GM06990 (cell line): ENCODE measurements around the gene MED7.

Source experiments
- DNase-seq: peaks from one replicate; pipeline ENCODE4 v3.0.0-alpha.2; 2011; ENCODE audit not compliant: insufficient read length; ENCODE audit errors: extremely low read depth
- H3K27me3 ChIP-seq: replicated peaks from 2 replicates; pipeline ENCODE4 v1.6.0; 2011; ENCODE audit warnings: low read length; ENCODE audit not compliant: control insufficient read depth, insufficient read depth
- H3K36me3 ChIP-seq: 2 replicates; pipeline ENCODE4 v1.5.1; 2011; ENCODE audit warnings: low read length; ENCODE audit not compliant: control insufficient read depth, insufficient read depth
- H3K4me3 ChIP-seq: replicated peaks from 2 replicates; pipeline ENCODE4 v1.5.1; 2011; ENCODE audit warnings: low read depth, mild to moderate bottlenecking, control low read depth, low read length
- CTCF ChIP-seq: IDR thresholded peaks from 2 replicates; pipeline ENCODE4 v1.5.1; 2011; ENCODE audit warnings: low read length, control low read depth, mild to moderate bottlenecking, inconsistent platforms; ENCODE audit not compliant: insufficient read depth, poor library complexity, severe bottlenecking

MED7 gene

GRCh38 chr5:157108976-157109375 lies 33.7 kb downstream of the MED7 start, which contains the start of gene HAVCR2:
HAVCR2 (minus strand) TSS chr5:157109044; CDS start chr5:157108983, 61 bp downstream.
- Histone ChIP-seq H3K4me3 (0 out of 2 replicates have a peak within 1 kb of the TSS, but pooled peaks have one; percentile 2), H3K36me3 (no peaks in the 10 kb centered on the region), H3K27me3 (no peaks in the 10 kb centered on the region)
- no peak for TF ChIP-seq CTCF
- peak; percentile 69 for DNase-seq

- no peak for TF ChIP-seq CTCF
- H3K4me3 ChIP-seq, result no peak overlapping the region
- no peaks in the 10 kb centered on the region for H3K27me3 ChIP-seq
- no peak for DNase-seq
- H3K36me3 ChIP-seq, result no peaks in the 10 kb centered on the region
Measured at GRCh38 chr5:157107508-157107907, 35.2 kb downstream of the MED7 start.

- Histone ChIP-seq H3K36me3 (no peaks in the 10 kb centered on the region), H3K27me3 (no peaks in the 10 kb centered on the region), H3K4me3 (no peak overlapping the region)
- TF ChIP-seq CTCF, result no peak
- DNase-seq, result no peak
Measured at GRCh38 chr5:157106630-157107461, 35.8 kb downstream of the MED7 start.

- DNase-seq, result no peak
- TF ChIP-seq CTCF, result no peak
- H3K4me3 ChIP-seq, result no peak overlapping the region
- no peaks in the 10 kb centered on the region for H3K27me3 ChIP-seq
- no peaks in the 10 kb centered on the region for H3K36me3 ChIP-seq
Measured at GRCh38 chr5:157100140-157100679, 42.5 kb downstream of the MED7 start.

GRCh38 chr5:157088342-157088990 lies 54.2 kb downstream of the MED7 start:
- no peak for DNase-seq
- TF ChIP-seq CTCF, result no peak
- Histone ChIP-seq H3K4me3 (no peak overlapping the region), H3K27me3 (no peaks in the 10 kb centered on the region), H3K36me3 (no peaks in the 10 kb centered on the region)
